Kidney capillary endothelial cell (primary cell): ENCODE data around the gene IL1A.

ENCODE experiments used
- DNase-seq: peaks from one replicate; pipeline ENCODE4 v3.0.0-alpha.2; 2018; ENCODE audit warnings: low spot score

Gene IL1A

GRCh38 chr2:112792419-112792818 is 8.1 kb upstream of the IL1A start:
- no peak for DNase-seq

GRCh38 chr2:112791693-112792230 is 7.5 kb upstream of the IL1A start:
- no peak for DNase-seq

DNA sequence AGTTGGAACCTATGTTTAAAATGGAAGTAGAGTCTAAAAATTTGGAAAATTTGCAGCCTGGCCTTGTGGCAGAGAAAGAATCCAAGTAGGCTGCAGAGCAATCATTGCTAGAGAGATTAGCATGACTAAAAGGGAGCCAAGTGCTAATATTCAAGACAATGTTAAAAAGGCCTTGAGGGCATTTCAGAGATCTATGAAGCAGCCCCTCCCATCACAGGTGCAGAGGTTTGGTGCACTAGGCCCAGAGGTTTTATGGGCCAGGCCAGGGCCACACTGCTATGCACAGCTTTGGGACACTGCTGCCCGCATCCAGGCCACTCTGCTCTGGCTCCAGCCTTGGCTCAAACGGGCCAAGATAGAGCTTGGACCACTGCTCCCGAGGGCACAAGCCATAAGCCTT is 6.7 kb upstream of the IL1A start:
- no peak for DNase-seq

DNA sequence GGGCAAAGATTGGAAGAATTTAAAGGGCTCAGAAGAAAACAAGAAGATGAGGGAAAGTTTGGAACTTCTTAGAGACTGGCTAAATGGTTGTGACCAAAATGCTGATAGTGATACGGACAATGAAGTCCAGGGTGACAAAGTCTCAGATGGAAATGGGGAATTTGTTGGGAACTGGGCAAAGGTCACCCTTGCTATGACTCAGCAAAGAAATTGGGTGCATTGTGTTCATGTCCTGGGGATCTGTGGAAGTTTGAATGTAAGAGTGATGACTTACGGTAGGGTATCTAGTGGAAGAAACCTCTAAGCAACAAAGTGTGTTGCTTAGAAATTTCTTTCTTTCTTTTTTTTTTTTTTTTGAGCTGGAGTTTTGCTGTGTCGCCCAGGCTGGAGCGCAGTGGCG is 6.0 kb upstream of the IL1A start:
- no peak for DNase-seq

- no peak for DNase-seq
These were observed 4.9 kb upstream of the IL1A start for GRCh38 chr2:112789186-112789585.

DNA sequence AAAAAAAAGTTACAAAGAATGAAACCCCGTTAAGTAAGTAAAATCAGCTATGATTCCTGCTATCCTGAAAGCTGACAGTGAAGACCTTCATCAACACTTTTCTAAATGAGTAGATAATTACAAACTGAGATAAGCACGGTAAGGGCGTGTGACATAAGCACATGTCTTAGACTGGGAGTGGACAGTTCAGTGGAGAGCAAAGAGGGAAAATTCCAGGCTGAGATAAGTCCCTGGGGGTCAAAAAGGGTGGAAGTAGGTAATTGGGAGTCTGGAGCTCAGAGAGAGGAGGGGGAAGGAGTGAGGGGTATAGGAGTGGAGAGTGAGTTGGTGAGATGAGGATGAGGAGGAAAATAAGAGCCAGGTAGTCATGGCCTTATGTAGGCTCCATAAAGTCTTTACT is 4.4 kb upstream of the IL1A start:
- no peak for DNase-seq

DNA sequence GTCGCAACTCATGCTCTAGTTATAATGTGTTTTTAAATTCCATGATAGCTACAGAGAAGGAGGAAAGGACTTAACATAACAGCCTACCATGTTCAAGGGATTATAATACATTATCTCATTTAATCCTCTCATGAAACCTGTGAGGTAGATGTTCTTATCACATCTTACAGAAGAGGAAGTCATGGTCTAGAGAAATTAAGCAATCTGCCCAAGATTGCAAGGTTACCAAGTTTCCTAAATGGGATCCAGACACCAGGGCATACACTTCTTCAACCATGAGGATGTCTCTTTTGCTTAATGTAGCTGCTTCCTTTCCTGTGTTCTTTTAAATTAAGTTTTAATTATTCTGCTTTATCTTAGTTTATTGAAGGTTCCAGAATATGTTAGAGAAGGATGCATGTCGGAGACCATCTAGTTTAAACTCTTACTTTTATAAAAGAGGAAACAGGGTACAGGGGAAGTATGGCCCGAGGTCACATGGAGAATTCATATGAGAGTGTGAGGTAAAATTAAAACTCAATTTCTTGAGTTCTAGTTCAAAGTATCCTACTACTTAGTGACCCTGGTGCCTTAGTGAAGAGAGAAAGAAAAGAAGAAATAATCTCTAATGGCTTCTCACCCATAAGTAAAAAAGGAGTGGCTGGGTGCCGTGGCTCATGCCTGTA is 3.6 kb upstream of the IL1A start:
- no peak for DNase-seq

- peak; percentile 88 for DNase-seq
These were observed 3.0 kb upstream of the IL1A start for GRCh38 chr2:112787294-112787693.

- peak; percentile 19 for DNase-seq
These were observed 1.0 kb downstream of the IL1A start for GRCh38 chr2:112783187-112783714.

GRCh38 chr2:112782234-112782799 is 2.0 kb downstream of the IL1A start:
- DNase-seq: no peak

DNA sequence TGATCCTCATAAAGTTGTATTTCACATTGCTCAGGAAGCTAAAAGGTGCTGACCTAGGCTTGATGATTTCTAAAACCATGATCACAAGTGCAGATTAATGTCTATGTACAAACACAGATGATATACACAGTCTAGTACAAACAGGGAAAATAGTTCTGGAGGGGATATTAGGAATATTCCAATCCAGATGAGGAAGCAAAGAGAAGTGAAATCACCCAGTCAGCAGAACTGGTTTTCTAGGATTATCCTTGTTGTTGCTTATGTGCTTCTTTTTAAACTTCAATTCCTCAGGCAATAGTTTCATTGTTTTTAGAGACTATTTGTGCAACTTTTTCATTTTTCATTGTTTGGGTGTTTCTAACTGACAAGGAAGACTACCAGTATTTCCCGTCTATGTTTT is 4.7 kb downstream of the IL1A start:
- DNase-seq: no peak

- no peak for DNase-seq
These were observed 7.3 kb downstream of the IL1A start for GRCh38 chr2:112777036-112777435.

GRCh38 chr2:112776113-112776512 is 8.2 kb downstream of the IL1A start:
- DNase-seq: no peak

GRCh38 chr2:112774536-112775285 is 9.6 kb downstream of the IL1A start:
- no peak for DNase-seq

- no peak for DNase-seq
These were observed 10.7 kb downstream of the IL1A start for GRCh38 chr2:112773556-112773955.

GRCh38 chr2:112772911-112773475 is 11.3 kb downstream of the IL1A start:
- no peak for DNase-seq

DNA sequence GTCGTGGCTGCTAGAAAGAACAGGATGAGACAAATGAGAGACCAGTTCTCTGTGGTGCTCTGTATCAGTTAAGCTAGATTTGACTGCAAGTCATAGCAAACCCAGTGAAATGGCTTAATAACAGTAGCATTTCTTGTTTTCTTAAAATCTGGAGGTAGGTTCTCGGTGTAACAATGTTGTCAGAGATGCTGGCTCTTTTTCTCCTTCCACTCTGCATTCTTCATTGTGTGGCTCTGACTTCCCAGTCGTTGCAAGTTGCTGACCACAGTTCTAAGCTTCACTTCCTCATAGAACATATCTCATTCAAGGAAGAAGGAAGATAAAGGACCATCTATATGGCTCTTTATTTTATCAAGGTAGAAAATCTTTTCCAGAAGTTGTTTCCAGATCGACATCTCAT is 12.0 kb downstream of the IL1A start:
- DNase-seq: no peak

DNA sequence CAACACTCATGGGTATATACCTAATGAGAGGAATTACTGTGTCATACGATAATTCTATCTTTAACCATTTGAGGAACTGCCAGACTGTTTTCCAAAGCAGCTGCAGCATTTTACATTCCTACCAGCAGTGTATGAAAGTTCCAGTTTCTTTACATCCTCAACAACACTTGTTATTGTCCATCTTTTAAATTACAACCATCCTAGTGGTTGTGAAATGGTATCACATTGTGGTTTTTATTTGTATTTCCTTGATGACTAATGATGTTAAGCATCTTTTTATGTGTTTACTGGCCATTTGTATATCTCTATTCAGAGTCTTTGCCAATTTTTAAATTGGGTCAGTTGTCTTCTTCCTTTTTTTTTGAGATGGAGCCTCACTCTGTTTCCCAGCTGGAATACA is 15.9 kb downstream of the IL1A start:
- DNase-seq: no peak

- DNase-seq: no peak
These were observed 16.5 kb downstream of the IL1A start for GRCh38 chr2:112767693-112768330.

GRCh38 chr2:112765251-112765650 is 19.0 kb downstream of the IL1A start:
- no peak for DNase-seq

DNA sequence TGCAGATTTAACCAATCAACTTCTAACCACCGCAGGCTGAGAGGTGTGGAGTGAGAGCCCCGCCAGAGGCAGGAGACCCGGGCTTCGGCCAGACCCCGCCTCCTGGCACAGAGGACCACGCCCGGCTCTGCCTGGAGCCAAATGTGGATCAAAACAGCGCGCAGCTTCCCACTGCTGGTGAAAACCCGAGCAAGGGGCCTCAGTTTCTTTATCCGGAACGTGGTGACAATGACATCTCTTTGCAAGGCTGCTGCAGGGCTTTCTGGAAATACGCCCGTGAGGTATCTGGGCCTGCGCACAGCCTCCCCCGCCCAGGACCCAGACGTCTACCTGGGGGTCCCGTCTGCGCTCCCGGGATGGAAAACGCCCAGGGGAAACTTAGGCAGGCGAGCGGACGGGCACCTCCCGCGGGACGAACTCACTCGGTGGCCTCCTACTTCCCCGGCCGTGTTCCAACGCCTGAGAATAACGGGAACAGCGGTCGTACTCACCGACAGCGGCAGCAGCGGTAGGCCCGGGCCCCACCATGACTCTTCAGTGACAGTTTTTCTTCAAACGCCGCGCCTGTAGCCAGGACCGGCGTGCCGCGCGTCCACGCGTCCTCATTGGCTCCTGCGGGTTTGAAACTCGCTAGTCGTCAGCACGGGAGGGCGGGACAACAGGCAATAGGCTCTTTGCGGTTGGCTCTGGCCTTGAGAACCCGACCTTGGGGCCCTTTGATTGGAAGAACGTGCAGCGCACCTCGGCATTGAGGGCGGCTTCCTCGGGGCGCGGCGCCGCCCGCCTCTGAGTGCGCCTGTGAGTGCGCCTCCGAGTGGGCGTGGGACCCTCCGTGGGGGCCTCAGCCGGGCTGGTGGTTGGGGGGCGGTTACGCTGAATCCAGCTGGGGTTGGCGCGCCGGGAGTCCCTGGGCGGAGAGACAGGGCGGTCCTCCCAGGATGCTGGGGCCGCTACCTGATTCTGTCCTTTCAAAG is 19.9 kb downstream of the IL1A start, which contains the start of gene CKAP2L:
CKAP2L (minus strand) TSS at position 539 of the 974 bp plus-strand sequence; CDS start at position 528, 11 bp downstream.
- peak; percentile 95 for DNase-seq
